SK-N-DZ (cell line): ENCODE measurements around the gene SOX9. TPM values are rescaled to one million over a fixed set of nuclear protein-coding genes. Genes with fewer than 3 reads are reported as not detected.

Experiments used
- DNase-seq: peaks from one replicate; pipeline ENCODE4 v3.0.0-alpha.2; 2015; ENCODE audit warnings: low spot score
- polyA plus RNA-seq, 2 experiments: library from polyadenylated mRNA; depleted of rRNA; stranded (reverse); fragments of >200 nt; gene quantifications; 2 replicates each; pipeline ENCODE4 v1.2.3, GENCODE V29; 2014

Gene SOX9
- 0.27 and 1.4 TPM in 2 replicates for polyA plus RNA-seq (2014; cell fraction: cytosol; rRNA removed)
- 0.33 and 0.51 TPM in 2 replicates for polyA plus RNA-seq (2014; cell fraction: nucleus; rRNA removed)

GRCh38 chr17:72120642-72121163 is at the start of gene SOX9:
Gene SOX9 (plus strand): TSS chr17:72121020. CDS start chr17:72121392, 372 bp downstream.
- peak; percentile 79 for DNase-seq

DNA sequence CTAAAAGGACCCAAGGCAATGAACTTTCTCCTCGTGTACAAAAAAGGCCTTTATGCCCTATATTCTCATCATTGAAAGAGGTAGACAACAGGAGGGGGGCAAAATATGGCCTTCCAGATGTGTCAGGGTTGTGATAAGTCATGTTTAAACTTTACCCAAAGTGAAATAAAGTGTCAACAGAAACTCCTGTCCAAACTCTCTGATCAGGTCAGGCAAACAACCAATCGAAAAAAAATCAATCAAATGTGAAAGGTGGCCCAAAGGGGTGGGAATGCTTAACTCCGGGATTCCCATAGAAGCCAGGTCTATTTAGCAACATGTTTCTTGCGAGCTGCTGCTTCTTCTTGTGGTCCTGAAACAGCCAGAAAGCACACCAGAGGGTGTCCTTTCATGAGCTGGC is 49.5 kb upstream of the SOX9 start:
- DNase-seq: no peak

GRCh38 chr17:72075995-72076677 is 44.7 kb upstream of the SOX9 start:
- DNase-seq: no peak

- DNase-seq: no peak
These were observed 44.2 kb upstream of the SOX9 start for GRCh38 chr17:72076678-72077030.

DNA sequence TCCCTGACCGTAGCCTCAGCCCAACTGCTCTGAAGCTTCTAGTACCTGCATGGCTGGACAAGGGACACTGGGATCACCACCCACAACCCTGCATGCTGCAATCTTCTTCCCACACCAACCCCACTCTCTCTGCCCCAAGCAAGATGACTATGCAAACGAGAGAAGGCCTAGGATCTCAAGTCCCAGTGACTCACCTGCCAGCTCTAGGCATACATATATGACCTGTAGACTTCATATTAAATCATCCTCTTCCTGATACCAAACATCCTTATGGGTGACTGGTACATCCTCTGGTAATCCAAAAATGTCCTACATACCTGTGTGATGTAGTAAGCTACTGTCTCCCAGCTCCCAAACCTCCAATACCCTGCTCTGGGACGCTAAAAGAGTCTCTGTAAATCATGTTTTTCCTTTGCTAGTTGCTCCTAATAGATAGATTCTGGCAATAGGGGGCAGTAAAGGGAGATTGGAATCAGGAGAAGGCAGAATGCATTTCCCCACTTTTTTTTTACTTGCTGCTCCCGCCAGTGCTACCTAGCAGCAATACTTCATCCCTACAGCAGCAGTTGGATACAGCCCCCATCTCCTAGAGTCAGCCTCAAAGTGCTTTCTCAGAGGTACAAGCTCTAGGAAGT is 43.4 kb upstream of the SOX9 start:
- no peak for DNase-seq

DNA sequence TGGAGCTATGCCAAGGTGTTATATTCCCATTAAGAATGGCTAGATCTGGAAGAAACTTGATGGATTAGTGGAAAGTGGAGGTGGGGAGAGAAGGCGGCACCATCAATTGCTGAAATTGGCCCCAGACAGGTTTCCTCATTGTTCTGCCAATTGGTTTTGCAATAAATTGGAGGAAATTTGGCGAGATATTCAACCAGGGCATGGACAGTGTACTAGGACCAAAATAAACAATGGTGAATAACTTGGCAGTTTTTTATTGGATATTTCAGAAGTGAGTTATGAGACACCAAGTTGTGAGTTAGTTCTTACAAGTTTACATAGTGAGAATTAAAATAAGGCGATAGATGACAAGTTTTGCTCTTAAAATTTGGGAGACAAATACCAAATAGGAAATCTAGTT is 41.1 kb upstream of the SOX9 start:
- no peak for DNase-seq

GRCh38 chr17:72087876-72088275 is 32.9 kb upstream of the SOX9 start:
- DNase-seq: no peak

GRCh38 chr17:72089453-72089987 is 31.3 kb upstream of the SOX9 start:
- DNase-seq: no peak

- no peak for DNase-seq
These were observed 30.7 kb upstream of the SOX9 start for GRCh38 chr17:72090108-72090507.

GRCh38 chr17:72092710-72093322 is 28.0 kb upstream of the SOX9 start:
- DNase-seq: no peak

- DNase-seq: no peak
These were observed 27.1 kb upstream of the SOX9 start for GRCh38 chr17:72093707-72094106.

- no peak for DNase-seq
These were observed 25.5 kb upstream of the SOX9 start for GRCh38 chr17:72095316-72095715.

GRCh38 chr17:72097144-72097543 is 23.7 kb upstream of the SOX9 start:
- no peak for DNase-seq

GRCh38 chr17:72099919-72100318 is 20.9 kb upstream of the SOX9 start:
- no peak for DNase-seq

DNA sequence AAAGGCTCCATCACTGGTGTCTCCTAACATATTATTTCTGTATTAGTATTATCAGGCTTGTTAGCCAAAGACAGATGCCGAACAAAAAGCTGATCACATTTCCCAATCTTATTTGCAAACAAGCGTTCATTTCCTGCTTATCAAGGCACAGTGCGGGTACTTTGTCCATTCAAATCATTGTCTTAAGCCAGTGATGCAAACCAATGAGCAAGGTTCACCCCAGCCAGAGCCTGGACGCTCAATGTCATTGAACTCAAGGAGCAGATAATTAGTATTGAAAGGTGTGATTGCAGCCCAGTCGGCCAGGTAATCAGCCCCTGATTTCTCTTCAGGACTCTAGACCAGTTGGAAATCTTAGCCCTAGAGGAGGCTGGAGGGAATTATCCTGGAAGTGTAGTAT is 20.4 kb upstream of the SOX9 start:
- no peak for DNase-seq

DNA sequence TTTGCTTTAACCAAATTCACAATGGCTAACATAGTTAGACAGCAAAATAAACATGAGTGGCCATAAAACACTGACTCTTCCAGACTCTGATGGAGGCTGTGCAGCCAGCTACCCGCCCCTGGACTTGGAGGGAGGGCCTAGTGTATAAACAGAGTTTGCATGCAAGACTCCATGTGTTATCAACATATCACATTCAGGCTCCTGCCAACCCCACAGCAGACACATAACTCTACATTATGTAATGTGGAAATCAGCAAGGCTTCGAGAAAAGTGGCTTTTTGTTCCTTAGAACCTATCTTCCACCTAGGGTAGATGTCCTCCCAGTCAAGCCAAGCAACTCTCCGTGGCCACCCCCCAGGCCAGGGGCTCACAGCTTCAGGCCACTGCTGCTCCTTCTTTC is 19.3 kb upstream of the SOX9 start:
- no peak for DNase-seq

- no peak for DNase-seq
These were observed 18.5 kb upstream of the SOX9 start for GRCh38 chr17:72102366-72102765.

- DNase-seq: no peak
These were observed 16.5 kb upstream of the SOX9 start for GRCh38 chr17:72104164-72104862.

DNA sequence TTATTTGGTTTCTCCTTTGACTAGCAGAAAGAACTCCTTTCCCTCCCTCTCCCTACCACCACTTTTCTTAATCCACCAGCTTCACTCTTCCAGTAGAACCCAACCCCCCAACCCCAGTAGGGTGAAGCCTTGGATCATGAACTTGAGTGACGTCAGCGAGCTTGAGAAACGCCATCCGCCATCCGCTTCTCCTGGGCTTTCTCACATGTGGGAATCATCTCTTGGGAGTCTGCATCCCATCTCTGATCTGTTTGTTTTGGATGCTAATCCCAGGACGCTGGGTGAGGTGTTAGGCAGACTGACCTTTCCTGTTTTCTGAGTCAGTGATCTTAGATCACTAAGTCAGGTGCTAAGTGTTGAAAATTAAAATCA is 16.0 kb upstream of the SOX9 start:
- DNase-seq: no peak

DNA sequence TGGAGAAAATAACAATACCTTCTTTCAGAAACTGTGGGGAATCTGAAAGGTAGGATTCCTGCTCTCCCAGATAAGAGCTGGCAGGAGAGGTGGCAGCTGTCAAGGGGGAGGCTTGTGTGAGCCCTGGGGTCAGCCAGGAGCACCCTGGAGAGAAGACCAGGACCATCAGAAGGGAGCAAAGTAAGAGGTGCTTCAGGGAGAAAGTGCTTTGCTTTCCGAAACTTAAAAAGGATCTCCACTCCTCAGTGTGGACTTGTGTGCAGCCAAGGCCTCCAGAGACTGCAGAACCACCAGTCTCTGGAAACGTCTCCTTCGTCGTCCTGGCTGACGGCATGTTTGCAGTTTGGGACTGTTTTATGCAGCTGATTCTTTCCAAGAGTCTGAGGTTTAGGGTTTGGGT is 13.7 kb upstream of the SOX9 start:
- DNase-seq: no peak

GRCh38 chr17:72110231-72110941 is 10.4 kb upstream of the SOX9 start:
- DNase-seq: no peak
